ENCODE results near the gene SETDB2. TPM values are rescaled to one million over a fixed set of nuclear protein-coding genes. Genes with fewer than 3 reads are reported as not detected.

Gene SETDB2
- total RNA-seq: 2.5 and 3.6 TPM in 2 replicates

GRCh38 chr13:49443704-49444523, at the start of gene SETDB2, which contains the start of gene CAB39L:
TSS of gene SETDB2 (plus strand) at chr13:49444274. CDS start at chr13:49451894, 7,620 bp downstream.
TSS of gene CAB39L (minus strand) at chr13:49444064. CDS start at chr13:49382910, 61,154 bp downstream.

GRCh38 chr13:49495783-49496762, 52.0 kb downstream of the SETDB2 start, which contains the start of gene PHF11:
TSS of gene PHF11 (plus strand) at chr13:49495953. CDS start at chr13:49496002, 49 bp downstream.

Other genes starting within 250 kb of the SETDB2 start
- not detected in 2 replicates for gene MLNR, start 223.9 kb upstream of the SETDB2 start, total RNA-seq
- gene CDADC1, start 196.3 kb upstream of the SETDB2 start, total RNA-seq: 1.6 and 8.3 TPM in 2 replicates
- 5.9 and 6.2 TPM in 2 replicates for gene CAB39L, start 210 bp upstream of the SETDB2 start, total RNA-seq
- gene PHF11, start 51.7 kb downstream of the SETDB2 start, total RNA-seq: 14.0 and 16.3 TPM in 2 replicates
- gene RCBTB1, start 141.3 kb downstream of the SETDB2 start, total RNA-seq: 16.3 and 18.0 TPM in 2 replicates
- 0.08 TPM in 1 of 2 replicates, not detected in the other for gene ARL11, start 184.2 kb downstream of the SETDB2 start, total RNA-seq
- 65.2 and 115 TPM in 2 replicates for gene EBPL, start 247.2 kb downstream of the SETDB2 start, total RNA-seq